Measurements from ENCODE around the gene IFIT5.
"Not testable (repeated sequence)": the region's sequence is repeated elsewhere in the genome, so short reads cannot be mapped to it uniquely, and the experiment has no call there.

- not testable (repeated sequence) for TF ChIP-seq CTCF (IDR thresholded peaks at IDR 0.05 in 8 of 11, conservative IDR thresholded peaks at IDR 0.05 in 3 of 11); POLR2AphosphoS5 (IDR thresholded peaks at IDR 0.05); POLR2A (IDR thresholded peaks at IDR 0.05)
Measured at GRCh38 chr10:89412276-89412675, 2.1 kb upstream of the IFIT5 start.
